Activated naive CD4-positive, alpha-beta T cell treated with Interleukin-2 at 50 U/mL for 16 hours (primary cell): ENCODE data around the gene WDTC1.

ENCODE experiments used
- DNase-seq: peaks from one replicate; pipeline ENCODE4 v3.0.0-alpha.2; 2020

WDTC1 gene

GRCh38 chr1:27338751-27339150, 104.3 kb downstream of the WDTC1 start:
- DNase-seq = no peak

DNA sequence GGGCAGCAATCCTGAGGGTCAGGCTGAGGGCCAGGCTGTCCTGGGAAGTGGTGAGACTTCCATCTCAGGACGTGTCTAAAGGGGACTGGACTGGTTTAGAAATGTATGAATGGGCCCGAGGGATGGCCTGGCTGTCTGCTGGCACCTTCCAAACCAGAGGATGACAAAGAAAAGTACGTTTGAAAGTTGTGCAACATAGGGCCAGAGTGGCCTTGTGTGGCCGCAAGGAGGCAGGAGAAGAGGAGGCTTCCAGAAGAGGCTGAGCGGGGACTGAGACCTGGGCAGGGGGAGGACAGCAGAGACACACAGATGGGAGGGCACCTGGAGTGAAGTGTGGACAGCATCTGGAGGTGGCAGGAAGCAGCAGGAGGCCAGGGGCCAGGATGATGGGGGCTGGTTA, 104.8 kb downstream of the WDTC1 start:
- no peak for DNase-seq

DNA sequence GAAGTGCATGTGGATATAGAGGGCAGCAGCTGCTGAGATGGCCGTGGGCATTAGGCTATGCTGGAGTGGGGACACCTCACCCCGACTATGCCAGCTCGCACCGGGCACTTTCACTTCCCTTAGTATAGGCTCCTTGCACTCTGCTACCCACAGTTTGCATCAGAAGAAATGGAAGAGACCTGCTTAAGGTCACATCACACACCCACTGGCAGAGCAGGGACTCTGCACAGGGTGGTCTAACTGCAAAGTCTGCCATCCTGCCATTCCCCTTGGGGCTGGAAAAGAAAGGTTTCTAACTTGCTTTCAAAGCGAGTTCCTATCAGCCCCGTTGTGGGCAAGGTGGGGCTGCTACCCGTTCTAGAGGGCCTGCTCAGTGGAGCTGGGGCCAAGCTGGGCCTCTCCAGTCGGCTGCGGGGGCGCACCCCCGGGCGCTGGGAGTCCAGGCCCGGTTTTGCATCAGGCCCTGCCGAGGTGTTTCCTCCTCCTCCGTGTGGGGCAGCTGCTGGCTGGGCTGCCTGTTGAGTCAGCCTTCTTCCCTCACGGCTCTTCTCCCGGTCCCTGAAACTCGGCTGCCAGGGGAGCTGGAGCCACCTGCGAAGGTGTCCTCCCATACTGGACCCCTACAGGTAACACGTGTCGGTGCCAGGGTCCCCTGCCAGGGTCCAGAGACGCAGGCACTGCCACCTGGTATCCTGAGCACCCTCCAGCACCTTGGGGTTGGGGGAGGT, 107.3 kb downstream of the WDTC1 start, which contains the start of gene SYTL1:
Gene SYTL1 (plus strand): TSS at position 498 of the 728 bp plus-strand sequence. CDS start 3,313 bp downstream, outside the sequence.
- peak; percentile 68 for DNase-seq

DNA sequence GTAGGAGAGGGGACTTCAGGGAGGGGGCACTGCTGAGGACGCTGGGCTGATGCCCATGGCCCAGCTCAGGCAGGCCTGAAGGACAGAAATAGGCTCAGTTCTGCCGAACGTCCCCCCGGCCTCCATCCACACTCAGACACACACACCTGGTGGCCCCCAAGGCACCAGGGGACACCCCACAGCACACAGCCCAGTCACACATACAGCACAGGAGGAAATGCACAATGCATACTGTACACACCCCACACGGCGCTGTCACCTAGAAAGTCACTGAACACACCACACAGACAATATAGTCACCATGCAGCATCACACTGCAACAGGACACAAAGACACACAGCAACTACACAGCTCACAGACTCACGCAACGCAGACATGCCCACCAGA, 108.0 kb downstream of the WDTC1 start:
- DNase-seq = peak; percentile 40

GRCh38 chr1:27342778-27343638, 108.6 kb downstream of the WDTC1 start:
- peak; percentile 77 for DNase-seq

DNA sequence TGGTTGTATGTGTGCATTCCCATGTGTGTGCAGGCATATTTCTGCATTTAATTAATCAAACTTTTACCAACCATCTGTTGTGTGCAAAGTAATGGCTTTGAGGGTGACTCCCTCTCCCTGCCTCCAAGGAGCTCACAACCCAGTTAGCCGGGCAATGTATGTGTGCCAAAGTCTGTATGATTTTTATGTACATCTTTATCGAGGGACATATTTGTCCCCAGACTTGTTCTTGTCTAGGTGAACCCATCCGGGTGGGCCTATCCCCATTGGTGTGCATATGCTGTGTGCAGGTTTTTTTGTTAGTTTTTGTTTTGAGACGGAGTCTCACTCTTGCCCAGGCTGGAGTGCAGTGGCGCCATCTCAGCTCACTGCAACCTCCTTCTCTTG, 109.2 kb downstream of the WDTC1 start:
- DNase-seq = no peak

GRCh38 chr1:27345272-27345671, 110.8 kb downstream of the WDTC1 start:
- DNase-seq = no peak

GRCh38 chr1:27346357-27346756, 111.9 kb downstream of the WDTC1 start:
- no peak for DNase-seq

GRCh38 chr1:27346991-27347624, 112.7 kb downstream of the WDTC1 start:
- no peak for DNase-seq

GRCh38 chr1:27348861-27349783, 114.7 kb downstream of the WDTC1 start:
- DNase-seq = no peak

DNA sequence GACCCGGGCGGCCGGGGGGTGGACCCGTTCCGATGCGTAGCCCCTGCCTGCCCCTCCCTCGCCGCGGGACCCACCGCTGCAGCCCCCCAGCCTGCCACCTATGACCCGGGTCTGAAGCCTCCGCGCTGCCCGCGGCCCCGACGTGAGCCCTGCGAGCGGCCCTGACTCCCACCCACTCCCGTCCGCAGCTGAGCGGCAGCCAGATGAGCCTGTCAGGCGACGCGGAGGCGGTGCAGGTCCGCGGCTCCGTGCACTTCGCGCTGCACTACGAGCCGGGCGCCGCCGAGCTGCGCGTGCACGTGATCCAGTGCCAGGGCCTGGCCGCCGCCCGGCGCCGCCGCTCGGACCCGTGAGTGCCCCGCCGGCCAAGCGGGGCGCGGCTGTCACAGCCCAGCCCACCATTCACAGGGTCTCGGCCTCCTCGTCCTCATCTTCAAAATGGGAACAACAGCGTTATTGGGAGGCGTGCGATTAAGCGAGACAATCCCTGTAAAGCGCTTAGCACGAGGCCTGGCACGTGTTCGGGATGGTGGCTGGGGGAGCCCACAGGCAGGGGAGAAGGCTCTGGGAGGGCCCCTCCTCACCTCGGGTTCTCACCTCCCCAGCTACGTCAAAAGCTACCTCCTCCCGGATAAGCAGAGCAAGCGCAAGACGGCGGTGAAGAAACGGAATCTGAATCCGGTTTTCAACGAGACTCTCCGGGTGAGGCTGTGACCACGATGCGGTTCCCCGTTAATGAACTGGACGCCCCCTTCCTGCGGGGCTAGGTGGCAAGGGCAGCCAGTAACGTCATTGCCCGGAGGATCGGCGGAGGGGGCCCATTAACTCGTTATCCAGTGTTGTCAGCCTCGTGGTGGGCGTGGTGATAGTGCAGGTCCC, 115.6 kb downstream of the WDTC1 start:
- DNase-seq = no peak

DNA sequence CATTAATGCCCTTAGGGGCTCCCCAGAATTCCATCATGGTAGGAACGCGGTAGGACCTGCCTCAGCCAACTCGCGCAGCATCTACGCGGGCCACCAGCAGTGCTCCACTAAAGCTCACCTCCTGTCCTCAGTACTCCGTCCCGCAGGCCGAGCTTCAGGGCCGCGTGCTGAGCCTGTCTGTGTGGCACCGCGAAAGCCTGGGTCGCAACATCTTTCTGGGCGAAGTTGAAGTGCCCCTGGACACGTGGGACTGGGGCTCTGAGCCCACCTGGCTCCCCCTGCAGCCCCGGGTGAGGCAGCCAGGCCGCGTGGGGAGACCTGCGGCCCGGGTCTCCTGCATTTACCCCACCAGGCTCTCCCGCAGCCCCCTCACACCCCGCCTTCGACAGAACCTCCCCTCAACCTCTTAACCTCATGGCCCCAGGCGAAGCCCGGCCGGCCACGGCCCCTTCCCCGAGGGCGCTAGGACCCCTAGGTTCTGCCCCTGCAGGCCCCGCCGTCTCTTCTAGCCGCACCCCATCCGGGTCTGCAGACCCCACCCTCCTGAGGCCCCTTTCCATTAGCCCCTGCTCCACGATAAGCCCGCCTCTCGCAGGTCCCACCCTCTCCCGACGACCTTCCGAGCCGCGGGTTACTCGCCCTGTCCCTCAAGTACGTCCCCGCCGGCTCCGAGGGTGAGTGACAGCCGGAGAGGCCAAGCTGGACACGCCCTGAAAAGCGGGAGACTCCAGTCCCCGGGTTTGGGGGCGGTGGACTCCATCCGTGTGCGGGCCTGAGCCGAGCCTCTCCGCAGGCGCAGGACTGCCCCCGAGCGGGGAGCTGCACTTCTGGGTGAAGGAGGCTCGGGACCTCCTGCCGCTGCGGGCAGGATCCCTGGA, 116.5 kb downstream of the WDTC1 start:
- no peak for DNase-seq

GRCh38 chr1:27351541-27352107, 117.2 kb downstream of the WDTC1 start:
- no peak for DNase-seq

DNA sequence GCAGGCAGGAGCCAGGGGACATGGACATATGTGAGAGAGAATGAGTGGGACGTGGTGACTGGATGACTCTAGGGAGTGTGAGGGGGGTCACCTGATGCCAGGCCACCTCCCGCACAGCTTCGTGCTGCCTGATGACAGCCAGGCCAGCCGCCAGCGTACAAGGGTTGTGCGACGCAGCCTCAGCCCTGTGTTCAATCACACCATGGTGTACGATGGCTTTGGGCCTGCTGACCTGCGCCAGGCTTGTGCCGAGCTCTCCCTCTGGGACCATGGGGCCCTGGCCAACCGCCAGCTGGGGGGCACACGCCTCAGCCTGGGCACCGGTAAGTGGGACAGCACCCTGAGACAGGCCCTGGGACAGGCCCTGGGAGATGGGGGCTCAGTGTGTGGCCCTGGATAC, 118.7 kb downstream of the WDTC1 start:
- DNase-seq = no peak

GRCh38 chr1:27353629-27354028, 119.2 kb downstream of the WDTC1 start:
- DNase-seq = no peak

DNA sequence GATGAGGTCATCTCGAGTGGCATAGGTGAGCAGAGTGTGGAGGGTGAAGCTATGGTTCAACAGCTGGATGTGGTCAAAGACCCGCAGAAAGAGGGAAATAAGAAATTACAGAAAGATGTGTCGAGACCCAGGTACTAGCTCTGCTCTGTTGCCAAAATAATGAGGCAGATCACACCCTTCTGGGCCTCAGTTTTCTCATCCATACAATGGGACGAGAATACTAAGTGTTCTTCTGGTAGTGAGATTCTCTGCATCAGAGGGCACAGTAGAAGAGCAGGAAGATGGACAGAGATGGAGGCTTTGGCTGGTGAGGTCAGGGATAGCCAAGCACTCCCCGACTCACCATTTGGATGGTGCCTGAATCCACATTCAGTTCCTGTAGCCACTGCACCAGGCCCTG, 121.3 kb downstream of the WDTC1 start:
- DNase-seq = no peak

GRCh38 chr1:27356277-27356618, 121.8 kb downstream of the WDTC1 start:
- no peak for DNase-seq

- peak; percentile 51 for DNase-seq
These were observed 122.3 kb downstream of the WDTC1 start for GRCh38 chr1:27356619-27357280.

DNA sequence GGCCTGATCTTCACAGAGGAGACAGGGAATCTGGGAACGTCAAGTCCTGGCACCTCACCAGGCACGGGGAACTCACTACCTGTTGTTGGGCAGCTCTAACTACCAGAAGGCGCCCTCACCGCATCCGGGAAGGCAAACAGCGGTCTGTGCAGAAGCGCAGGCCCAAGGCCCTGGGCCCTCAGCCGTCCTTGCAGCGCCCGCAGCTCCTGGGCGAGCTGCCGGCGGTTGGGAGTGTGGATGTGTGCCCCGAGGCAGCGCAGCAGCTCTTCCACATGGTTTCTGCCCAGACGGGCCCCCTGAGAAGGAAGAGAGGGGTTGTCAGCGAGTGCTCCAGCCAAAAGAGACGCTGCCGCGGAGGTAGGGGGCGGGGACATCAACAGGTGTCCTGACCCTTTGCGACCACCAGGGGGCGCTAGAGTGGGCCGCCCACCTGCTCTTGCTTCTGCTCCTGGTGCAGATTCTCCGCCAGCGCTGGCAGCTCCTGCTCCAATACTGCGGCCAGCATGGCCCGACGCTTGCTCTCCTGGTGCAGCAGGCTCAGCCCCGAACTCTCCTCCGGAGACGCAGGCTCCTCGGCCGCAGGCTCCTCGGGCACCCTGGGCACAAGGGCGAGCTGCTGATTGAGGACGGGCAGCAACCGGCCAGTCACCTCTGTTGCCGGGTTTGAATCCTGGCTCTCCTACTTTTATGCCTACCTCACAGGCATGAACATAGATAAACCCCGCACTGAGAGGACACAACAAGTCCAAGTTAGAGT, 123.0 kb downstream of the WDTC1 start:
- DNase-seq = peak; percentile 85
